ENCODE measurements around the gene STXBP4.

Gene STXBP4, protein sequence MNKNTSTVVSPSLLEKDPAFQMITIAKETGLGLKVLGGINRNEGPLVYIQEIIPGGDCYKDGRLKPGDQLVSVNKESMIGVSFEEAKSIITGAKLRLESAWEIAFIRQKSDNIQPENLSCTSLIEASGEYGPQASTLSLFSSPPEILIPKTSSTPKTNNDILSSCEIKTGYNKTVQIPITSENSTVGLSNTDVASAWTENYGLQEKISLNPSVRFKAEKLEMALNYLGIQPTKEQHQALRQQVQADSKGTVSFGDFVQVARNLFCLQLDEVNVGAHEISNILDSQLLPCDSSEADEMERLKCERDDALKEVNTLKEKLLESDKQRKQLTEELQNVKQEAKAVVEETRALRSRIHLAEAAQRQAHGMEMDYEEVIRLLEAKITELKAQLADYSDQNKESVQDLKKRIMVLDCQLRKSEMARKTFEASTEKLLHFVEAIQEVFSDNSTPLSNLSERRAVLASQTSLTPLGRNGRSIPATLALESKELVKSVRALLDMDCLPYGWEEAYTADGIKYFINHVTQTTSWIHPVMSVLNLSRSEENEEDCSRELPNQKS

GRCh38 chr17:54968262-54968987, at the start of gene STXBP4, which contains the start of gene COX11:
STXBP4 (plus strand) TSS chr17:54968765; CDS start chr17:54986220, 17,455 bp downstream.
COX11 (minus strand) TSS chr17:54968654; CDS start chr17:54968646, 8 bp downstream.
- DNase-seq (ENCODE audit: low read depth): peak; percentile 95

GRCh38 chr17:54919425-54919824, 49.1 kb upstream of the STXBP4 start:
- DNase-seq (ENCODE audit: low read depth): no peak

DNA sequence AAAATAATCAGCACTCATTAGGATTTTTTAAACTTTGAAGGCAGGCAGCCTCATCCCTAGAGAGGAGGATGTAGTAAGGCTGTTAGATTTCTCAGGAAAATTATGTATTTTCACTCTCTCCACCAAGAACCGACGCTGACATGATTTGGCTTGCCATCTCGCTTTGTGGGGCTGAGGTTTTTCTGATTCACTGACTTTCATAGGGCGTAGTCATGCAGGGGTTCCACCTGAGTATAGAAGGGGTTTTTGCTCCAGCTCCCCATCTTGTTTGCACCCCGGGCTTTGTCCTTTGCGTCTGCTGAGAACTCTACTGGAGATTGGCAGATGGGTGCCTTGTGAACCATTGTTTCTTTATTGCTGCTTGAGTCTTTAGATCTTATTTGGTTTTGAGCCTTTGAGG, 47.7 kb upstream of the STXBP4 start:
- DNase-seq (ENCODE audit: low read depth): no peak

DNA sequence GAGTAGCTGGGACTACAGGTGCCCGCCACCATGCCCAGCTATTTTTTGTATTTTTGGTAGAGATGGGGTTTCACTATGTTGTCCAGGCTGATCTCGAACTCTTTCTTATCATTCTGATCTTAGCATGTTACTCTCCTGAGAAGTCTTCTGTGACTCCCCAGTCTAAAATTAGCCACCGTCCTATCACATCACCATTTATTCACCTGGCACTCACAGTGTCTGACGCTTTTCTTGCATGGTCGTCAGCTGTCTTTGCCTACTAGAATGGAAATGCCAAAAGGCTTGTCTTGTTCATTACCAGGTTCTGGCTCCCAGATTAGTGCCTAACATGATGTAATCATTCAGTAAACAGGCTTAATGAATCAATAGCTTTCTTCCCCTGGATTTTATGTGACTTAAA, 44.2 kb upstream of the STXBP4 start:
- no peak for DNase-seq (ENCODE audit: low read depth)

DNA sequence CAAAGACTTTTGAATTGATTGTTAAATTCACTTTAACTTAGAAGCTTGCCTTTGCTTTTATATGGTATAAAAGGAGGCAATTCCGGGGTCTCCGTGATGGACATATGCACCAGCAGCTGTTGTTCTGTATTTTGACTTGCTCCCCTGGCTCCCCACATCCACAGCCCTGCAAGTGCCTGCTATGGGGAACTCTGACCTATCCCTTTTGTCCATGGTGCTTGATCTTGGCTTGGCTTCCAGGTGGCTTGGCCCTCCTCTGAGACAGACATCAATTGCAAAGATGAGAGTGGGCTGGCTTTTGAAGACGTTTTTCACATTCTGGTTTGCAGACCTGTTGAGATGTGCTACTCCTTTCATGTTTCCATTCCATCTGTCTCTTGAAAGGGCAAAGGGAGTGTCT, 41.0 kb upstream of the STXBP4 start:
- no peak for DNase-seq (ENCODE audit: low read depth)

- no peak for DNase-seq (ENCODE audit: low read depth)
Observed at GRCh38 chr17:54932711-54933110, 35.9 kb upstream of the STXBP4 start.

GRCh38 chr17:54933921-54934320, 34.6 kb upstream of the STXBP4 start:
- no peak for DNase-seq (ENCODE audit: low read depth)

- no peak for DNase-seq (ENCODE audit: low read depth)
Observed at GRCh38 chr17:54935471-54935870, 33.1 kb upstream of the STXBP4 start.

DNA sequence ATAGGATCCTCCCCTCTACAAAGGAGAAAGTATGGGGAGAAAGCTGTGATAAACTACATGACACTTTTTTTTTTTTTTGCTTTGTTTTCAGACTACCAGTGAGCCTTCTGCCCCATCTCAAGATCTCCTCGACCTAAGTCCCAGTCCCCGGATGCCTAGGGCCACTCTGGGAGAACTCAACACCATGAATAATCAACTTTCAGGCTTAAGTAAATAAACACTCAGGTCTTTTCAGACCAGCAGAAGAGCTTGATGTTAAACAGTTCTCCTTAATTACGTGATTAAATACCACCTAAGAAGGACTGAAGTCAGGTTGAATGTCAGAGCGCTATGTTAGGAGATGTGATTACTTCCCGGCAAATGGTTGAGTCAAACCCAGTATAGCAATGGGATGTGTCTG, 31.5 kb upstream of the STXBP4 start:
- no peak for DNase-seq (ENCODE audit: low read depth)

GRCh38 chr17:54937426-54937825, 31.1 kb upstream of the STXBP4 start:
- no peak for DNase-seq (ENCODE audit: low read depth)

GRCh38 chr17:54941285-54941684, 27.3 kb upstream of the STXBP4 start:
- no peak for DNase-seq (ENCODE audit: low read depth)

DNA sequence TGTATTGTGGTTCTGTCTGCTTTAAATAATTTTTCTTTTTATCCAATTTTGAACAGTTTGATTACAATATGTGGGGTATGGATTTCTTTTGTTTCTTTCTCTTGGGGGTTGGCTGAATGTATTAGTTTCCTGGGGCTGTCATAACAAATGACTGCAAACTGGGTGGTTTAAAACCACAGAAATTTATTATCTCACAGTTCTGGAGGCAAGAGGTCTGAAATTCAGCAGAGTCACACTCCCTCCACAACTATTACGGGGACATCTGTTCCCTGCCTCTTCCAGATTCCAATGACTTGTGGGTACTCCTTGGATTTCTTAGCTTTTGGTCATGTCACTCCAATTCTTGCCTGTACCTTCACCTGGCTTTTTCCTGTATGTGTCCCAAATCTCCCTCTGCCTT, 23.8 kb upstream of the STXBP4 start:
- DNase-seq (ENCODE audit: low read depth): peak; percentile 29

GRCh38 chr17:54945231-54945630, 23.3 kb upstream of the STXBP4 start:
- DNase-seq (ENCODE audit: low read depth): no peak

DNA sequence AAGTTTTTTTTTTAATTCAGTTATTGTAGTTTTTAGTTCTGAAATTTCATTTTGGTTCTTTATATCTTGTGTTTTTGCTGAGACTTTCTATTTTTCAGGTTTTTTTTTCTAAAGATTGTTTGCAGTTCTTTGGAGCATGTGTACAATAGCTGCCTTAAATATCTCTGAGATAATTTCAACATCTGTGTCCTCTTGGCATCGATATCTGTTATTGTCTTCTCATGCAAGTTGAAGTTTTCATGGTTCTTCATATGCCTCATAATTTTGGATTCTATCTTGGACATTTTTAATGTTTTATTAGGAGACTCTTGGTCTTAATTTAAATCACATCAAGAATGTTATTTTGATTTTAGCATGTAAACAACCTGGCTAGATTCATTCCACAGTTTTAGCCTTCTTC, 22.9 kb upstream of the STXBP4 start:
- DNase-seq (ENCODE audit: low read depth): no peak

DNA sequence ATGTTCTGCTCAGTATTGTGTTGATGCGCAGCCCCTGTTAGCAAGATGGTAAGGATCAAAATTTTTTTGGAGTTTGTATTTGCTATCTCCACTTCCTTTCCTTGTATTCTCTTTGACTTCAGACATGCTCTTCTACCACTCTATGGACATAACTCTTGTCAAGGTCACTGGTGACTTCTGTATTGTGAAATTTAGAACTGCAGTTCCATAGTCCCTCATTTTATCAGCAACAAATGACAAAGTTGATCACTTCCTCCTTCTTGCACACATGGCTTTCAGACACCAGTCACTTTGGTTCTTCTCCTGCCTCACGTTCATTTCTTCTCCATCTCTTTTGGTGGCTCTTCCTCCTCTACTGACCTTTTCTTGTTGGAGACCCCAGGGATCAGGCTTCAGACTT, 21.2 kb upstream of the STXBP4 start:
- DNase-seq (ENCODE audit: low read depth): no peak

DNA sequence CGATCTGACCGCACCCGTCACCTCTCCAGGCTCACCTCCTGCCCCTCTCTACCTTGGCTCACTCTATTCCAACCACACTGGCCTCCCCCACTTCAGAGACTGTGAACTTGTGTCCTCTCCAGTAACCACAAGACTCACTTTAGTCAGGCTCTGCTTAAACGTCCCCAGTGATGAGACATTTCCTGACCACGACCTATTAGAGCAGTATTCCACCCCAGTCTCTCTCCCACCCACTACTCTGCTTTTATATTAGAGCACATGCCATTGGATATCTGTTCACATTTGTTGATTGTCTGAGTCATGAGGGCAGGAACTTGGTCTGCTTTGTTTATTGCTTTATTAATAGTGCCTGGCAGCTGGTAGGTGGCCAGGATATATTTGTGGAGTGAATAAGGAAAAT, 20.2 kb upstream of the STXBP4 start:
- peak; percentile 99 for DNase-seq (ENCODE audit: low read depth)

GRCh38 chr17:54950116-54950515, 18.4 kb upstream of the STXBP4 start:
- no peak for DNase-seq (ENCODE audit: low read depth)

DNA sequence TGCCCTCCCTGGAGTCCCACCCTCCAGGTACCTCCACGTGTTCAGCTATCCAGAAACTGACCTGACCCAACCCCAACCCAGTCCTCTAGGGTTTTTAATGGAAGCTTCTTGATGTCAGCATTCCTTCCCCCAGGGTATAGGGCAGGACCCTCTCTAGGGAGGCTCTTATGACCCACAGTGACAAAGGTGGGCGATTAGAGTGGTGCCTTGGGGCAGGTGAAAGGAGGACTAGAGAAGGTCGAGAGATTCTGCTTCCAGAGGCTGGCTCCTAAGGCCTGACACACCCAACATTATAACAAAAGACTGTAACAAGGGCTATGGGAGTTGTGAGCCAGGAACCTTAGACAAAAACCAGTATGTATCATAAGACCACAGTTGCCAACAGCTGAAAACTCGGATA, 17.3 kb upstream of the STXBP4 start:
- no peak for DNase-seq (ENCODE audit: low read depth)

DNA sequence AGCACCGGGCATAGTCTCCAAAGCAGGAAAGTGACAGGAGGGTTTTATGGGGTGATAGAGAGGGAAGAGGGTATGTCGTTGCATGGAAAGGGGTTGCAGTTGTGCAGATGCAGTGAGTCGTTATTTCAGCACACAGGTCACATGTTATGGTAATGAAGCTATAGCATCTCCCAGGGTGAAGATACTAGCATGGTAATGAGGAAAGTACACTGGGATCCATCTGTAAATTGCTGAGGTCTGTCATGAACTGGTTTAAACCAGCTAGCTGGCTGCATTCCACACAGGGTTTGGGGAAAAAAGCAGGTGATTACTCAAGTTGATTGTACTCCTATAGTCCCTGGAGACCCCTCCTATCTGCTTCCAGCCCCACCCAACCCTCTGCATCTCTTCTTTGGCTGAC, 11.8 kb upstream of the STXBP4 start:
- no peak for DNase-seq (ENCODE audit: low read depth)

- peak; percentile 63 for DNase-seq (ENCODE audit: low read depth)
Observed at GRCh38 chr17:54967621-54968261, 824 bp upstream of the STXBP4 start.

- peak; percentile 56 for DNase-seq (ENCODE audit: low read depth)
Observed at GRCh38 chr17:54968988-54969332, 395 bp downstream of the STXBP4 start.

DNA sequence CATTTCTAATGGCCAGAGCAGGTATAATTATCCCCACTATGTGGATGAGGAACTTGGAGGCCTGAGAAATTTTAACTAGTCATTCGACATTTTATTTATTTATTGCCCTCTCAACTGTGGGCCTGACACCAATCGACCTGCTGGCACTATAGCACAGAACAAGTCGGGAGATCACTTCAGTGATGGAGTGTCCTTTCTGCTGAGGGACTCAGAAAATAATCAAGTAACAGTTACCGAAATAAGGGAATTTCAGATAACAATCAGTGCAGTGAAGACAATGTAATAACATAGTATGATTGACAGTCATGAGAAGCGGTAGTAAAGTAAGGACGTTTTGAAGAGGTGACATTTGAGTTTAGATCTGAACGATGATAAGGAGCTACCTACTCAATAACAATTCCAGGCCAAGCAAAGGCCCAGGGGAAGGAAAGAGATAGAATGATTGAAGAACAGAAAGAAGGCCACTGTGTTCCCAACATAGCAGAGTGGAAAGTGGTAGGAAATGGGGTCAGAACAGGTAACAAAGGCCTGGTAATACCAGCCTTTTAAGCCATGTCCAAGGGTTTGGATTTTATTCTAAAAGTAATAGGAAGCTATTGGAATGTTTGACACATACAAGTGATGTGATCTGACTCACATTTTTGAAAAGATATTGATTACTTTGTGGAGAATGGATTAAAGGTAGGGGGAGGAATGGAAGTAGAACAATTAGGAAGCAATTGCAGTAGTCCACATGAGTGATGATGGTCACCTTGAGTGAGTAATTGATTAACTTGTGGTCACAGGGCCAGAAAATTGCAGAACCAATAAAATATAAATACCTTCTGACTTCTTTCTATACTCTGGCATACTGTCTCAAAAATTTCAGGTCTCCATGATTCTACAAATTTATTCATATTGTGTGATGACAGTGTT, 1.4 kb downstream of the STXBP4 start:
- no peak for DNase-seq (ENCODE audit: low read depth)
